ENCODE data around the gene ANKRD28. TPM values are rescaled to one million over a fixed set of nuclear protein-coding genes. Genes with fewer than 3 reads are reported as not detected.

ANKRD28 gene
- total RNA-seq, 2 donors from 2014 or later = 33.4 to 37.1 TPM

DNA sequence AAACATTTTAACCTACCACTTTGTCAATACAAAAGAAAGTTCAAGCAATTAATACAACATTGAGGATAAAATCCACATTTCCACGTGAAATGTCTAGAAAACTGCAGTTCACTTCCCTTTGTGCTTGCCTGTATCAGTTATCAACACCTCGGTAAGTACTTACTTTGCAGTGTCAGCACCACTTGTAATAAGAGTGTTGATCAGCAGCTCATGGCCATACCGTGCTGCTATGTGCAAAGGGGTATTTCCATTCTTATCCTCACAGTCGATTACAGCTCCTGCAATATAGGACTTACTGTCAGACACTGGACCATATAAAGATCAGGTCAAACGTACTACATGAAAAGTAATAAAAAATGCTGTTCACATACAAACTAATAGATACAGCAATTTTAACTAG lies 84.4 kb downstream of the ANKRD28 start:
- no peaks in the 10 kb centered on the region for H3K4me1 Mint-ChIP-seq
- H3K36me3 Mint-ChIP-seq (ENCODE audit: low read depth) = peaks cover 15% of the 10 kb centered on the region
- H3K4me3 Mint-ChIP-seq = no peak overlapping the region
- no peaks in the 10 kb centered on the region for H3K9me3 Mint-ChIP-seq
- no peak for DNase-seq
- Histone ChIP-seq H3K9me3 (ENCODE audit: control insufficient read depth, low read length) (no peaks in the 10 kb centered on the region), H3K4me1 (ENCODE audit: control insufficient read depth, insufficient read depth, low read length) (no peaks in the 10 kb centered on the region), H3K4me3 (ENCODE audit: low read length) (no peak overlapping the region), H3K36me3 (ENCODE audit: control insufficient read depth, insufficient read depth, low read length) (peaks cover 34% of the 10 kb centered on the region), H3K27ac (ENCODE audit: low read depth, low read length) (no peak overlapping the region), H3K27me3 (ENCODE audit: control insufficient read depth, insufficient read depth, low read length, poor library complexity, severe bottlenecking) (no peaks in the 10 kb centered on the region), H3K9ac (ENCODE audit: extremely low read depth, low read length, poor library complexity, severe bottlenecking) (no peak overlapping the region)
- TF ChIP-seq CTCF (conservative IDR thresholded peaks at IDR 0.05) = no peak
- no peaks in the 10 kb centered on the region for H3K27me3 Mint-ChIP-seq (ENCODE audit: insufficient read depth)
- 94 to 95% methylated on average over 5 of the region's 5 CpGs for WGBS, 2 experiments (ENCODE audit: insufficient coverage in 1 of 2, insufficient read length in 1 of 2)
- H3K27ac Mint-ChIP-seq = no peak overlapping the region

- Mint-ChIP-seq H3K9me3 (no peaks in the 10 kb centered on the region), H3K27me3 (ENCODE audit: insufficient read depth) (no peaks in the 10 kb centered on the region), H3K4me3 (no peak overlapping the region), H3K27ac (no peak overlapping the region), H3K36me3 (ENCODE audit: low read depth) (peaks cover 33% of the 10 kb centered on the region), H3K4me1 (no peaks in the 10 kb centered on the region)
- Histone ChIP-seq H3K4me3 (ENCODE audit: low read length) (no peak overlapping the region), H3K4me1 (ENCODE audit: control insufficient read depth, insufficient read depth, low read length) (no peaks in the 10 kb centered on the region), H3K27ac (ENCODE audit: low read depth, low read length) (no peak overlapping the region), H3K9ac (ENCODE audit: extremely low read depth, low read length, poor library complexity, severe bottlenecking) (no peak overlapping the region), H3K27me3 (ENCODE audit: control insufficient read depth, insufficient read depth, low read length, poor library complexity, severe bottlenecking) (no peaks in the 10 kb centered on the region), H3K36me3 (ENCODE audit: control insufficient read depth, insufficient read depth, low read length) (peaks cover 48% of the 10 kb centered on the region), H3K9me3 (ENCODE audit: control insufficient read depth, low read length) (no peaks in the 10 kb centered on the region)
- no peak for TF ChIP-seq CTCF (conservative IDR thresholded peaks at IDR 0.05)
- no peak for DNase-seq
Observed at GRCh38 chr3:15711281-15711680, 86.5 kb downstream of the ANKRD28 start.

GRCh38 chr3:15708882-15709677 lies 88.7 kb downstream of the ANKRD28 start:
- H3K4me1 ChIP-seq (ENCODE audit: control insufficient read depth, insufficient read depth, low read length) = no peaks in the 10 kb centered on the region
- 92% methylated on average over 1 of the region's 1 CpG; no CpG with 5 or more reads in 1 of the 2 experiments for WGBS, 2 experiments (ENCODE audit: insufficient coverage in 1 of 2, insufficient read length in 1 of 2)
- H3K27ac ChIP-seq (ENCODE audit: low read depth, low read length) = no peak overlapping the region
- no peak overlapping the region for H3K4me3 ChIP-seq (ENCODE audit: low read length)
- no peak overlapping the region for H3K9ac ChIP-seq (ENCODE audit: extremely low read depth, low read length, poor library complexity, severe bottlenecking)
- DNase-seq = no peak
- Mint-ChIP-seq H3K4me1 (no peaks in the 10 kb centered on the region), H3K9me3 (no peaks in the 10 kb centered on the region), H3K4me3 (no peak overlapping the region), H3K36me3 (ENCODE audit: low read depth) (peaks cover 38% of the 10 kb centered on the region), H3K27ac (no peak overlapping the region), H3K27me3 (ENCODE audit: insufficient read depth) (no peaks in the 10 kb centered on the region)
- peaks cover 48% of the 10 kb centered on the region for H3K36me3 ChIP-seq (ENCODE audit: control insufficient read depth, insufficient read depth, low read length)
- H3K27me3 ChIP-seq (ENCODE audit: control insufficient read depth, insufficient read depth, low read length, poor library complexity, severe bottlenecking) = no peaks in the 10 kb centered on the region
- TF ChIP-seq CTCF (conservative IDR thresholded peaks at IDR 0.05) = no peak
- H3K9me3 ChIP-seq (ENCODE audit: control insufficient read depth, low read length) = no peaks in the 10 kb centered on the region
